ENCODE measurements around the gene CTSA. TPM values are rescaled to one million over a fixed set of nuclear protein-coding genes. Genes with fewer than 3 reads are reported as not detected.
A peak's percentile ranks its signal among the peaks of the same experiment; 100 is the strongest.

Gene CTSA
- total and polyA plus RNA-seq, 10 donors, result 56.6 to 203 (median 176) TPM

GRCh38 chr20:45902199-45902701 is 11.1 kb downstream of the CTSA start:
- no peaks in the 10 kb centered on the region for H3K27me3 ChIP-seq (replicated peaks in 1 of 7)
- no peak overlapping the region for H3K4me3 ChIP-seq
- intact Hi-C loops (cut with DNase I; ENCODE audit: low total_unique reads), result no loop called here
- 85 to 92% (median 87%) methylated on average over 11 to 14 of the region's 14 CpGs for WGBS, 5 donors
- no peak overlapping the region for H3K27ac ChIP-seq
- peaks cover 0 to 59% (median 25%) of the 10 kb centered on the region in 6 donors for H3K36me3 ChIP-seq
- DNase-seq, result no peak
- no peaks in the 10 kb centered on the region for H3K9me3 ChIP-seq
- H3K4me1 ChIP-seq, result peaks cover 0 to 1% (median 0%) of the 10 kb centered on the region in 6 donors
- TF ChIP-seq POLR2A (IDR thresholded peaks at IDR 0.05) (no peak), POLR2AphosphoS5 (IDR thresholded peaks at IDR 0.05) (peak; percentile 32 to 71 (median 55))

- H3K36me3 ChIP-seq, result peaks cover 0 to 33% (median 2%) of the 10 kb centered on the region in 6 donors
- no peaks in the 10 kb centered on the region for H3K9me3 ChIP-seq
- no peak overlapping the region for H3K27ac ChIP-seq
- intact Hi-C loops (cut with DNase I; ENCODE audit: low total_unique reads), result no loop called here
- peaks cover 0 to 4% (median 2%) of the 10 kb centered on the region in 6 donors for H3K4me1 ChIP-seq
- H3K4me3 ChIP-seq, result no peak overlapping the region
- TF ChIP-seq POLR2AphosphoS5 (IDR thresholded peaks at IDR 0.05) (peak in 2 of 3 donors; percentile 9 to 58), POLR2A (IDR thresholded peaks at IDR 0.05) (no peak)
- 69 to 79% (median 71%) methylated on average over 16 of the region's 16 CpGs for WGBS, 5 donors
- H3K27me3 ChIP-seq (replicated peaks in 1 of 7), result no peaks in the 10 kb centered on the region
- DNase-seq, result no peak
These were observed 13.7 kb downstream of the CTSA start for GRCh38 chr20:45904583-45905504.

DNA sequence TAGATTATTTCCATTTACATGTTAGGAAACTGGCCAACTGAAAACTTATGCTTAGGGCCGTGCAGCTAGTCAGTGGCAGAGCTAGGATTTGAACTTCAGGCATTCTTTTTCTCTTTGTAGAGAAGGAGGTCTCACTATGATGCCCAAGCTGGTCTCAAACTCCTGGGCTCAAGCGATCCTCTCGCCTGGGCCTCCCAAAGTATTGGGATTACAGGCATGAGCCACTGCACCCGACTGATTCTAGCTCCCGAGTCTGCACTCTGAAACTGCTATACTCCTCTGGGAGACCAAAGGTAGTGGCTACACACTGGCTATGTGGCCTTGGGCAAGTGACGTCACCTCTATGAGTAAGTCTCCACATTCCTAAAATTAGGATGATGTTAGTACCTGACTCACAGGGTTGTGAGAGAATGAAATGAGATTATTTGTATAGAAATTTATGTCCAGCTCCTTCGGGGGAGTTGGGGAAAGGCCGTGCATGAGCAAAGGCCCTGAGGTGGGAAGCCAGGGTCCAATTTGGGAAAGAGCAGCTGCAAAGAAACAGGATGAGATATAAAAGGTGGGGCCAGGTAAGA is 14.5 kb downstream of the CTSA start:
- no peak overlapping the region for H3K4me3 ChIP-seq
- 89 to 96% (median 90%) methylated on average over 8 of the region's 8 CpGs for WGBS, 5 donors
- no peak for DNase-seq
- no peak overlapping the region for H3K27ac ChIP-seq
- intact Hi-C loops (cut with DNase I; ENCODE audit: low total_unique reads), result no loop called here
- H3K9me3 ChIP-seq, result no peaks in the 10 kb centered on the region
- H3K4me1 ChIP-seq, result peaks cover 0 to 12% (median 8%) of the 10 kb centered on the region in 6 donors
- H3K27me3 ChIP-seq (replicated peaks in 1 of 7), result no peaks in the 10 kb centered on the region
- TF ChIP-seq, protein P1, sequence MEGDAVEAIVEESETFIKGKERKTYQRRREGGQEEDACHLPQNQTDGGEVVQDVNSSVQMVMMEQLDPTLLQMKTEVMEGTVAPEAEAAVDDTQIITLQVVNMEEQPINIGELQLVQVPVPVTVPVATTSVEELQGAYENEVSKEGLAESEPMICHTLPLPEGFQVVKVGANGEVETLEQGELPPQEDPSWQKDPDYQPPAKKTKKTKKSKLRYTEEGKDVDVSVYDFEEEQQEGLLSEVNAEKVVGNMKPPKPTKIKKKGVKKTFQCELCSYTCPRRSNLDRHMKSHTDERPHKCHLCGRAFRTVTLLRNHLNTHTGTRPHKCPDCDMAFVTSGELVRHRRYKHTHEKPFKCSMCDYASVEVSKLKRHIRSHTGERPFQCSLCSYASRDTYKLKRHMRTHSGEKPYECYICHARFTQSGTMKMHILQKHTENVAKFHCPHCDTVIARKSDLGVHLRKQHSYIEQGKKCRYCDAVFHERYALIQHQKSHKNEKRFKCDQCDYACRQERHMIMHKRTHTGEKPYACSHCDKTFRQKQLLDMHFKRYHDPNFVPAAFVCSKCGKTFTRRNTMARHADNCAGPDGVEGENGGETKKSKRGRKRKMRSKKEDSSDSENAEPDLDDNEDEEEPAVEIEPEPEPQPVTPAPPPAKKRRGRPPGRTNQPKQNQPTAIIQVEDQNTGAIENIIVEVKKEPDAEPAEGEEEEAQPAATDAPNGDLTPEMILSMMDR (IDR thresholded peaks at IDR 0.05 in 8 of 11, conservative IDR thresholded peaks at IDR 0.05 in 3 of 11), result no peak
- TF ChIP-seq POLR2AphosphoS5 (IDR thresholded peaks at IDR 0.05), result no peak
- TF ChIP-seq POLR2A (IDR thresholded peaks at IDR 0.05), result no peak
- H3K36me3 ChIP-seq, result peaks cover 0 to 27% (median 1%) of the 10 kb centered on the region in 6 donors

- Histone ChIP-seq H3K27ac (no peak overlapping the region), H3K9me3 (no peaks in the 10 kb centered on the region), H3K4me1 (peaks cover 11 to 30% (median 25%) of the 10 kb centered on the region in 6 donors), H3K27me3 (replicated peaks in 1 of 7) (peaks cover 0 to 13% (median 5%) of the 10 kb centered on the region in 7 donors), H3K4me3 (no peak overlapping the region), H3K36me3 (peaks cover 0 to 9% (median 0%) of the 10 kb centered on the region in 6 donors)
- no peak for DNase-seq
- no peak for TF ChIP-seq POLR2AphosphoS5 (IDR thresholded peaks at IDR 0.05)
- no peak for TF ChIP-seq POLR2A (IDR thresholded peaks at IDR 0.05)
- TF ChIP-seq, protein P1 (IDR thresholded peaks at IDR 0.05 in 8 of 11, conservative IDR thresholded peaks at IDR 0.05 in 3 of 11), result no peak
- intact Hi-C loops (cut with DNase I; ENCODE audit: low total_unique reads), result no loop called here
- 88 to 96% (median 93%) methylated on average over 16 to 17 of the region's 17 CpGs for WGBS, 5 donors
These were observed 16.2 kb downstream of the CTSA start for GRCh38 chr20:45907219-45907948.
